HEK293 (cell line): ENCODE data around the gene SEMA3G.

Source experiments
- CTCF ChIA-PET: fragments of 350-600 bp; formaldehyde crosslinking; extraction: SDS; loops from one replicate; lab custom pipeline; 2021; ENCODE audit warnings: antibody characterized with exemption; lab: Yijun Ruan, JAX
- POLR2A ChIA-PET: fragments of 300-600 bp; formaldehyde crosslinking; extraction: SDS; loops from one replicate; lab custom pipeline; 2020; ENCODE audit warnings: antibody characterized with exemption, inconsistent platforms; lab: Yijun Ruan, JAX
- H3K27ac ChIP-seq: fragments of 200-500 bp; sonication (Bioruptor generic); 2 replicates; pipeline ENCODE4 v1.5.1; 2014; ENCODE audit warnings: low read depth, low read length, control low read depth, inconsistent platforms; ENCODE audit errors: extremely low read depth
- H3K36me3 ChIP-seq, 2 experiments: fragments of 200-500 bp in 1 of 2; sonication (Bioruptor generic) in 1 of 2; 1 replicate in 1 of 2; 2 replicates in 1 of 2; pipeline ENCODE4 v1.5.1; 2014 to 2017; ENCODE audit warnings: inconsistent platforms in 2 of 2, low read length in 2 of 2; ENCODE audit not compliant: control insufficient read depth in 2 of 2, insufficient read depth in 1 of 2
- H3K4me1 ChIP-seq: fragments of 200-500 bp; sonication (Bioruptor generic); 2 replicates; pipeline ENCODE4 v1.5.1; 2014; ENCODE audit warnings: mild to moderate bottlenecking, low read length, inconsistent platforms; ENCODE audit not compliant: control insufficient read depth, insufficient read depth
- H3K4me3 ChIP-seq: 2 replicates; pipeline ENCODE4 v1.5.1; 2011; ENCODE audit warnings: low read depth, mild to moderate bottlenecking, control low read depth, low read length, moderate library complexity
- H3K9me3 ChIP-seq: fragments of 200-500 bp; sonication (Bioruptor generic); 2 replicates; pipeline ENCODE4 v1.5.1; 2014; ENCODE audit warnings: low read depth, low read length, inconsistent platforms; ENCODE audit not compliant: control insufficient read depth, insufficient read depth
- BCL11A ChIP-seq: fragments of 450-650 bp; formaldehyde crosslinking; IDR thresholded peaks from 2 replicates; pipeline ENCODE4 v1.5.1; 2016; ENCODE audit warnings: low read depth, missing biosample characterization, missing genetic modification characterization
- PRDM1 ChIP-seq: fragments of 450-650 bp; formaldehyde crosslinking; IDR thresholded peaks from 2 replicates; pipeline ENCODE4; 2016; ENCODE audit warnings: missing biosample characterization, missing genetic modification characterization
- SCRT2 ChIP-seq: fragments of 450-650 bp; formaldehyde crosslinking; IDR thresholded peaks from 2 replicates; pipeline ENCODE4 v1.5.1; 2016; ENCODE audit warnings: missing biosample characterization, missing genetic modification characterization
- ZBTB48 ChIP-seq: fragments of 450-650 bp; formaldehyde crosslinking; IDR thresholded peaks from 2 replicates; pipeline ENCODE4 v1.5.1; 2016; ENCODE audit warnings: missing biosample characterization, missing genetic modification characterization
- ZNF169 ChIP-seq: fragments of 450-650 bp; formaldehyde crosslinking; IDR thresholded peaks from 2 replicates; pipeline ENCODE4 v1.5.1; 2016; ENCODE audit warnings: missing biosample characterization, missing genetic modification characterization
- ZNF24 ChIP-seq: fragments of 450-650 bp; formaldehyde crosslinking; IDR thresholded peaks from 2 replicates; pipeline ENCODE4 v1.5.1; 2016; ENCODE audit warnings: missing biosample characterization, missing genetic modification characterization
- ZNF501 ChIP-seq: fragments of 450-650 bp; formaldehyde crosslinking; IDR thresholded peaks from 2 replicates; pipeline ENCODE4 v1.5.1; 2016; ENCODE audit warnings: missing biosample characterization, missing genetic modification characterization
- TF ChIP-seq, protein P1 (sequence below): fragments of 450-650 bp; formaldehyde crosslinking; conservative IDR thresholded peaks from 2 replicates; pipeline ENCODE4 v1.5.1; 2016; ENCODE audit warnings: low read depth, missing biosample characterization, missing genetic modification characterization
- TF ChIP-seq, protein P2 (sequence below): fragments of 450-650 bp; formaldehyde crosslinking; IDR thresholded peaks from 2 replicates; pipeline ENCODE4 v1.5.1; 2017; ENCODE audit warnings: missing biosample characterization, missing genetic modification characterization
- TF ChIP-seq, protein P3 (sequence below): fragments of 450-650 bp; formaldehyde crosslinking; IDR thresholded peaks from 2 replicates; pipeline ENCODE4 v1.5.1; 2016; ENCODE audit warnings: missing biosample characterization, missing genetic modification characterization
- TF ChIP-seq, protein P4 (sequence below): fragments of 450-650 bp; formaldehyde crosslinking; IDR thresholded peaks from 2 replicates; pipeline ENCODE4 v1.5.1; 2017; ENCODE audit warnings: missing biosample characterization, mild to moderate bottlenecking, missing genetic modification characterization, moderate library complexity

The SEMA3G gene

DNA sequence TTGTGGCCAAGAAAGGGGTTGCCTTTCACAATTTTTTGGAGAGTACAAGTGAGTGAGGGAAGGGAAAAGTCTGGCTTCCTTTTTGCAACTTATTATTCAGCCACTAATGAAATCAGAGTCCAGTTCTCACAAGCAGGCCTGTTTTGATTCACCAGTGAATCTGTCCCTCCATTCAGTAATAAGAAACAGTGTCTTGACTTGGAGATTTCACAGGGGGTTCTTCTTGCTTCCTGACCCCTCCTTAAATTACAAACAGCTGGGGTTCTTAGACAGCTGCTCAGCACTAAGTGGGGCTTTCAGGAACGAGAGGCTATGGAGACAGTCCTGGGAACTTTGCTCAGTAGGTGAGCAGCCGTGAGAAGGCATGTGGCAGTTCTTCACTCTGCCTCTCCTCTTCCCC, 24.5 kb downstream of the SEMA3G start:
- TF ChIP-seq ZNF501 (tag by site-specific recombination) (no peak), PRDM1 (0 out of 2 replicates have a peak, but pooled peaks have one; percentile 18)
- TF ChIP-seq, all 188 proteins: peak for 1
- Histone ChIP-seq H3K36me3 (peaks cover 0 to 3% of the 10 kb centered on the region in 2 experiments; a peak in 1 of 3 replicates), H3K4me1 (no peaks in the 10 kb centered on the region), H3K9me3 (no peaks in the 10 kb centered on the region), H3K27ac (no peak overlapping the region), H3K4me3 (no peak overlapping the region)
- POLR2A ChIA-PET, result no interaction called here
- CTCF ChIA-PET, result no interaction called here

DNA sequence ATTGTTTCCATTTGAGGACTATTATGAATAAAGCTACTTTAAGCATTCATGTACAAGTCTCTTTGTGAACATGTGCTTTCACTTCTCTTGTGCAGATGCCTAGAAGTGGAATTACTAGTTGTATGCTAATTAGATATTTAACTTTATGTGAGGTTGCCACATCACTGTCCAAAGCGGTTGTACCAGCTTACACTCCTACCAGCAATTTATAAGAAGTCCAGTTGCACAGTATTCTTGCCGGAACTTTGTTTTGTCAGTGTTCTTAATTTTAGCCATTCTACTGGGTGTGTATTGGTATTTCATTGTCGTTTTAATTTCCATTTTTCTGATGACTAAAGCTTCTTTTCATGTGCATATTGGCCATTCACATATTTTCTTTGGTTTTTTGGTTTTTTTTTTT, 29.1 kb downstream of the SEMA3G start:
- Histone ChIP-seq H3K36me3 (peaks cover 0 to 12% of the 10 kb centered on the region in 2 experiments; a peak in 1 of 3 replicates), H3K4me3 (no peak overlapping the region), H3K9me3 (no peaks in the 10 kb centered on the region), H3K27ac (no peak overlapping the region), H3K4me1 (0 out of 2 replicates have a peak, but pooled peaks cover 3% of the 10 kb centered on the region)
- no peak for TF ChIP-seq ZBTB48 (tag by site-specific recombination)
- TF ChIP-seq, protein P1, sequence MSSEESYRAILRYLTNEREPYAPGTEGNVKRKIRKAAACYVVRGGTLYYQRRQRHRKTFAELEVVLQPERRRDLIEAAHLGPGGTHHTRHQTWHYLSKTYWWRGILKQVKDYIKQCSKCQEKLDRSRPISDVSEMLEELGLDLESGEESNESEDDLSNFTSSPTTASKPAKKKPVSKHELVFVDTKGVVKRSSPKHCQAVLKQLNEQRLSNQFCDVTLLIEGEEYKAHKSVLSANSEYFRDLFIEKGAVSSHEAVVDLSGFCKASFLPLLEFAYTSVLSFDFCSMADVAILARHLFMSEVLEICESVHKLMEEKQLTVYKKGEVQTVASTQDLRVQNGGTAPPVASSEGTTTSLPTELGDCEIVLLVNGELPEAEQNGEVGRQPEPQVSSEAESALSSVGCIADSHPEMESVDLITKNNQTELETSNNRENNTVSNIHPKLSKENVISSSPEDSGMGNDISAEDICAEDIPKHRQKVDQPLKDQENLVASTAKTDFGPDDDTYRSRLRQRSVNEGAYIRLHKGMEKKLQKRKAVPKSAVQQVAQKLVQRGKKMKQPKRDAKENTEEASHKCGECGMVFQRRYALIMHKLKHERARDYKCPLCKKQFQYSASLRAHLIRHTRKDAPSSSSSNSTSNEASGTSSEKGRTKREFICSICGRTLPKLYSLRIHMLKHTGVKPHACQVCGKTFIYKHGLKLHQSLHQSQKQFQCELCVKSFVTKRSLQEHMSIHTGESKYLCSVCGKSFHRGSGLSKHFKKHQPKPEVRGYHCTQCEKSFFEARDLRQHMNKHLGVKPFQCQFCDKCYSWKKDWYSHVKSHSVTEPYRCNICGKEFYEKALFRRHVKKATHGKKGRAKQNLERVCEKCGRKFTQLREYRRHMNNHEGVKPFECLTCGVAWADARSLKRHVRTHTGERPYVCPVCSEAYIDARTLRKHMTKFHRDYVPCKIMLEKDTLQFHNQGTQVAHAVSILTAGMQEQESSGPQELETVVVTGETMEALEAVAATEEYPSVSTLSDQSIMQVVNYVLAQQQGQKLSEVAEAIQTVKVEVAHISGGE (tag by site-specific recombination), result no peak
- TF ChIP-seq SCRT2 (tag by site-specific recombination), result 0 out of 2 replicates have a peak, but pooled peaks have one; percentile 38
- no peak for TF ChIP-seq ZNF24
- TF ChIP-seq, protein P2, sequence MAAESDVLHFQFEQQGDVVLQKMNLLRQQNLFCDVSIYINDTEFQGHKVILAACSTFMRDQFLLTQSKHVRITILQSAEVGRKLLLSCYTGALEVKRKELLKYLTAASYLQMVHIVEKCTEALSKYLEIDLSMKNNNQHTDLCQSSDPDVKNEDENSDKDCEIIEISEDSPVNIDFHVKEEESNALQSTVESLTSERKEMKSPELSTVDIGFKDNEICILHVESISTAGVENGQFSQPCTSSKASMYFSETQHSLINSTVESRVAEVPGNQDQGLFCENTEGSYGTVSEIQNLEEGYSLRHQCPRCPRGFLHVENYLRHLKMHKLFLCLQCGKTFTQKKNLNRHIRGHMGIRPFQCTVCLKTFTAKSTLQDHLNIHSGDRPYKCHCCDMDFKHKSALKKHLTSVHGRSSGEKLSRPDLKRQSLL (tag by site-specific recombination), result no peak
- POLR2A ChIA-PET, result interaction anchor here (0.7 kb wide), 1 partner anchor 172 kb away, joined by 3 read pairs; no protein-coding TSS in a partner anchor
- CTCF ChIA-PET, result interaction anchor here (0.9 to 1.3 kb wide), 2 partner anchors 12 to 52 kb away, joined by 3 to 7 read pairs; no protein-coding TSS in a partner anchor

DNA sequence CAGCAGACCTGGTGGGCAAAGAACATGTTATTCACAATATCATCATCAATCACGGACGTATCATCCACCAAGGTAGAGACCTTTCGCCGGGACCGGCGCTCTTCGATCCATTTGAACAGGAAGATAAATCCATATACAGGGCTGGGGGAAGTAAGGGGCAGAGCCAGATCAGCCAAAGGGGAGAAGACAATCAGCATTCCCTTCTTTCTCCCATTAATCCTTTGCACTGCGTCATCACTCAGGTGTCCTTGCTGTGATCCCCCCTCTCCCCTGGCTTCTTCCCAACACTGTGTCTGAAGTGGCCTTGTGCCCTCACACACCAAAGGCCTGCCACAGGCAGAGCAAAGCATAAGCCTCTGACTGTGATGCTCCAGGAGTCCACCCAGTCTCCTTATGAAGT, 36.4 kb downstream of the SEMA3G start:
- Histone ChIP-seq H3K27ac (no peak overlapping the region), H3K4me3 (no peak overlapping the region), H3K4me1 (0 out of 2 replicates have a peak, but pooled peaks cover 3% of the 10 kb centered on the region), H3K9me3 (no peaks in the 10 kb centered on the region), H3K36me3 (peaks cover 0 to 62% of the 10 kb centered on the region in 2 experiments; a peak in 1 of 3 replicates)
- TF ChIP-seq, protein P3, sequence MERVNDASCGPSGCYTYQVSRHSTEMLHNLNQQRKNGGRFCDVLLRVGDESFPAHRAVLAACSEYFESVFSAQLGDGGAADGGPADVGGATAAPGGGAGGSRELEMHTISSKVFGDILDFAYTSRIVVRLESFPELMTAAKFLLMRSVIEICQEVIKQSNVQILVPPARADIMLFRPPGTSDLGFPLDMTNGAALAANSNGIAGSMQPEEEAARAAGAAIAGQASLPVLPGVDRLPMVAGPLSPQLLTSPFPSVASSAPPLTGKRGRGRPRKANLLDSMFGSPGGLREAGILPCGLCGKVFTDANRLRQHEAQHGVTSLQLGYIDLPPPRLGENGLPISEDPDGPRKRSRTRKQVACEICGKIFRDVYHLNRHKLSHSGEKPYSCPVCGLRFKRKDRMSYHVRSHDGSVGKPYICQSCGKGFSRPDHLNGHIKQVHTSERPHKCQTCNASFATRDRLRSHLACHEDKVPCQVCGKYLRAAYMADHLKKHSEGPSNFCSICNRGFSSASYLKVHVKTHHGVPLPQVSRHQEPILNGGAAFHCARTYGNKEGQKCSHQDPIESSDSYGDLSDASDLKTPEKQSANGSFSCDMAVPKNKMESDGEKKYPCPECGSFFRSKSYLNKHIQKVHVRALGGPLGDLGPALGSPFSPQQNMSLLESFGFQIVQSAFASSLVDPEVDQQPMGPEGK, result no peak
- no peak for TF ChIP-seq BCL11A (tag by site-specific recombination)
- TF ChIP-seq, protein P4, sequence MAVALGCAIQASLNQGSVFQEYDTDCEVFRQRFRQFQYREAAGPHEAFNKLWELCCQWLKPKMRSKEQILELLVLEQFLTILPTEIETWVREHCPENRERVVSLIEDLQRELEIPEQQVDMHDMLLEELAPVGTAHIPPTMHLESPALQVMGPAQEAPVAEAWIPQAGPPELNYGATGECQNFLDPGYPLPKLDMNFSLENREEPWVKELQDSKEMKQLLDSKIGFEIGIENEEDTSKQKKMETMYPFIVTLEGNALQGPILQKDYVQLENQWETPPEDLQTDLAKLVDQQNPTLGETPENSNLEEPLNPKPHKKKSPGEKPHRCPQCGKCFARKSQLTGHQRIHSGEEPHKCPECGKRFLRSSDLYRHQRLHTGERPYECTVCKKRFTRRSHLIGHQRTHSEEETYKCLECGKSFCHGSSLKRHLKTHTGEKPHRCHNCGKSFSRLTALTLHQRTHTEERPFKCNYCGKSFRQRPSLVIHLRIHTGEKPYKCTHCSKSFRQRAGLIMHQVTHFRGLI, result no peak
- TF ChIP-seq, protein P1 (tag by site-specific recombination), result no peak
- no peak for TF ChIP-seq ZNF169 (tag by site-specific recombination)
- ChIA-PET CTCF (no interaction called here), POLR2A (no interaction called here)
